Uterus (tissue), 2 donors: ENCODE measurements around the gene CADPS2.

Source experiments
- CTCF ChIP-seq, 4 experiments: fragments of 200-600 bp in 2 of 4; fragments of 450-650 bp in 2 of 4; sonication (generic) in 2 of 4; IDR thresholded peaks; one replicate each; pipeline ENCODE4 v1.5.1; 2016 to 2019; ENCODE audit warnings: antibody characterized with exemption in 4 of 4, mild to moderate bottlenecking in 2 of 4, moderate library complexity in 1 of 4
- POLR2A ChIP-seq, 2 donors: fragments of 450-650 bp; IDR thresholded peaks; one replicate each; pipeline ENCODE4 v1.6.1; 2016; ENCODE audit warnings: antibody characterized with exemption in 2 of 2, mild to moderate bottlenecking in 1 of 2, moderate library complexity in 1 of 2

GRCh38 chr7:122316467-122317388, 569.5 kb downstream of the CADPS2 start:
- TF ChIP-seq CTCF (IDR thresholded peaks at IDR 0.05) (no peak), POLR2A (IDR thresholded peaks at IDR 0.05) (no peak)
